Ascending aorta (tissue), 2 donors: Measurements from ENCODE around the gene SNRPD3. TPM values are rescaled to one million over a fixed set of nuclear protein-coding genes. Genes with fewer than 3 reads are reported as not detected.

Experiments
- DNase-seq, 2 donors: peaks; one replicate each; pipeline ENCODE4 v3.0.0-alpha.2; 2019; ENCODE audit warnings: low spot score in 2 of 2
- H3K27ac ChIP-seq, 2 donors: fragments of 200-600 bp; sonication (generic); one replicate each; pipeline ENCODE4 v1.5.1; 2016 to 2017; ENCODE audit warnings: mild to moderate bottlenecking in 1 of 2
- H3K27me3 ChIP-seq: fragments of 200-600 bp; sonication (generic); one replicate; pipeline ENCODE4 v1.5.1; 2017
- H3K36me3 ChIP-seq, 2 donors: fragments of 200-600 bp; sonication (generic); one replicate each; pipeline ENCODE4 v1.5.1; 2016
- H3K4me1 ChIP-seq, 2 donors: fragments of 200-600 bp; sonication (generic); one replicate each; pipeline ENCODE4 v1.5.1; 2016 to 2017; ENCODE audit warnings: mild to moderate bottlenecking in 1 of 2
- H3K4me3 ChIP-seq, 2 donors: fragments of 200-600 bp; sonication (generic); one replicate each; pipeline ENCODE4 v1.5.1; 2016 to 2017; ENCODE audit warnings: mild to moderate bottlenecking in 1 of 2
- H3K9me3 ChIP-seq, 2 donors: fragments of 200-600 bp; sonication (generic); one replicate each; pipeline ENCODE4 v1.5.1; 2016
- intact Hi-C: fragments of 100-400 bp; cut with DNase I; formaldehyde crosslinking; loops from one replicate; pipeline ENCODE4 v1.15.1; 2023
- total RNA-seq: library from RNA; depleted of rRNA; stranded (reverse); fragments of >200 nt; gene quantifications from one replicate; pipeline ENCODE4 v1.1.0, GENCODE V29; 2016
- TF ChIP-seq, protein P1 (sequence below), 3 experiments: fragments of 200-600 bp in 2 of 3; fragments of 450-650 bp in 1 of 3; sonication (generic) in 2 of 3; IDR thresholded peaks; one replicate each; pipeline ENCODE4 v1.5.1; 2016 to 2019; ENCODE audit warnings: antibody characterized with exemption in 3 of 3, mild to moderate bottlenecking in 1 of 3, moderate library complexity in 1 of 3

SNRPD3 gene
- total RNA-seq, 1 donor from 2014 or later, result 113 TPM

DNA sequence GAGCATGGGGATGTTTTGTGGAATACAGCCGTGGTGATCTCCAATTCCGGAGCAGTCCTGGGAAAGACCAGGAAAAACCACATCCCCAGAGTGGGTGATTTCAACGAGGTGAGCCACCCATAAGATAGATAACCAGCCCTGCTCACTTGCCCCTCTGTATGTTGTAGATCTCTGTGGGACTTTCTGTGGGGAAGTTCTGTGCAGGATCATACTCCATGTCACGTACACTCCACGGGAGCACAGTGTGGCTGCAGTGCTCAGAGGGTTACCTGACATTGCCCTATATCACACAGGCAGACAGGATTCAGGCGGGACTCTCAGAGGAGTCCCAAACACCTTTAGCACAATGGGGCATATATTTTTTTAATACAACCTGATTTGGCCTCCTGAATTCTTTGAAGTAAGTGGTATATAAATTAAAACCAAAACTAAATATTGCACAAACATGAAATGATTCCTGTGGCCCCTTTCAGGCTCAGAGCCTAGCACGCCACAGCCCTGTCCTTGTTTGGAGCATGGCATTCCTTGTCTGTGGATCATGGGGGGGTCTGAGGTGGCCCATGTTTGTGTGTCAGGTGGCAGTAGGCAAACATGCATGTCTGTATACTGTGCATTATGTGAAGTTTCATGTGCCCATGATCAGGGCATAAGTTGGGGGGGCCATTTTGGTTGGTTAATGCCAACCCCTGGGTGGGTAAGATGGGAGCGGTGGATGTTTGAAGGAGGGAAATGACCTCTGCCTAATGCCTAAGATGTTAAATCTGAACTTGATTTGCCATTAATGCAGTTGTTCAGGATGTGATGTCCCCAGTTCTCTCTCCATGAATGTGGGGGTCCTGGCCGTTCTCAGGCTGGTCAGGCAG lies 42.2 kb upstream of the SNRPD3 start:
- no peak for DNase-seq
- Histone ChIP-seq H3K9me3 (no peaks in the 10 kb centered on the region), H3K27ac (no peak overlapping the region), H3K4me3 (no peak overlapping the region), H3K4me1 (peaks cover 0 to 14% of the 10 kb centered on the region in 2 donors), H3K27me3 (no peaks in the 10 kb centered on the region), H3K36me3 (no peaks in the 10 kb centered on the region)
- intact Hi-C loops, result loop anchor here (2.0 kb wide), 1 partner anchor 49 kb away; no protein-coding TSS in a partner anchor
- TF ChIP-seq, protein P1, sequence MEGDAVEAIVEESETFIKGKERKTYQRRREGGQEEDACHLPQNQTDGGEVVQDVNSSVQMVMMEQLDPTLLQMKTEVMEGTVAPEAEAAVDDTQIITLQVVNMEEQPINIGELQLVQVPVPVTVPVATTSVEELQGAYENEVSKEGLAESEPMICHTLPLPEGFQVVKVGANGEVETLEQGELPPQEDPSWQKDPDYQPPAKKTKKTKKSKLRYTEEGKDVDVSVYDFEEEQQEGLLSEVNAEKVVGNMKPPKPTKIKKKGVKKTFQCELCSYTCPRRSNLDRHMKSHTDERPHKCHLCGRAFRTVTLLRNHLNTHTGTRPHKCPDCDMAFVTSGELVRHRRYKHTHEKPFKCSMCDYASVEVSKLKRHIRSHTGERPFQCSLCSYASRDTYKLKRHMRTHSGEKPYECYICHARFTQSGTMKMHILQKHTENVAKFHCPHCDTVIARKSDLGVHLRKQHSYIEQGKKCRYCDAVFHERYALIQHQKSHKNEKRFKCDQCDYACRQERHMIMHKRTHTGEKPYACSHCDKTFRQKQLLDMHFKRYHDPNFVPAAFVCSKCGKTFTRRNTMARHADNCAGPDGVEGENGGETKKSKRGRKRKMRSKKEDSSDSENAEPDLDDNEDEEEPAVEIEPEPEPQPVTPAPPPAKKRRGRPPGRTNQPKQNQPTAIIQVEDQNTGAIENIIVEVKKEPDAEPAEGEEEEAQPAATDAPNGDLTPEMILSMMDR (IDR thresholded peaks at IDR 0.05), result no peak

DNA sequence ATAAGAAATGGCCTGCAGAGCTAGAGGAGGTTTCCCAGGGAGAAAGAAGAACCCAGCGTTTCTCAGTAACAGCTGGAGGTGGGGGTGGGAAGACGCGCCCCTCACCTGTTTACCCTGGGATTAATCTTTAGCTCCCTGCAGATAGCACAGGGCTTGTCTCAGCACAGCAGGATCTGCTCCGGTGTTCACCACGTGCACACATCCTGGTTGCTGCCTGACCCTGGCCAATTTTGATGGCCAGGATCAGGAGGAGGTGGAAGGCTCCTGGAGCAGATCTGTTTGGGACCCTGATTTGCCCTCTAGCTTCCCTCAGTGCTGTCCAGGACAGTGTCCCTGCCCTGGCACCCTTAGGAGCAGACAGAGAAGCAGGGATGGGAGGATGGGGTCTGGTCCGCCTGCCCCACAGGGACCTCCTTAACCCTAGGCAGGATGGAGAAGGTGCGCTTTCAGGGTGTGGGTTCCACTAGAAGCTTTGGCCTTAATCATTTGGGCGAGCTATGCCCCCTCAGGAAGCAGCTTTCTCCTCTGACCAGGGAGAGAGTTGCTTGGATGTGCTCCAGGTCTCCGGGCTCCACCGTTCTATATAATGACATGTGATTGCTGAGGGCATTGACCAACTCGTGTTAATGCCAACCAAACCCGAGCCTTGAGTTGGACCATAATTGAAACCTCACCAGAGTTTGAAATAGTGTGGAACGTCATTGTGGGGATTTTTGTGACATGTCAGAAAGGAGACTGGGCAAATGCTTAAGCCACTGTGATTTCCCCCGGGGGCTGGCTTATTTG lies 41.4 kb upstream of the SNRPD3 start:
- intact Hi-C loops, result loop anchor here (2.0 kb wide), 1 partner anchor 50 kb away; no protein-coding TSS in a partner anchor
- DNase-seq, result no peak
- peaks cover 0 to 14% of the 10 kb centered on the region in 2 donors for H3K4me1 ChIP-seq

DNA sequence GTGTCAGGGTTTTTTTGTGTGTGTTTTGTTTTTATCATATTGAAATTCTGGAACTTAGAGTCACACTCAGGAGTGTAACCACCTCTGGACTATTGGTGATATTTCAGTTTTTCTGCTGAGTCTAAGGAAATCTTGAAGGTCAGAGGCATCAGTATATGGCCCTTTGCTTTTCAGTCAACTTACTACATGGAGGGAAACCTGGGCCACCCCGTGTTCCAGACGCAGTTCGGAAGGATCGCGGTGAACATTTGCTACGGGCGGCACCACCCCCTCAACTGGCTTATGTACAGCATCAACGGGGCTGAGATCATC lies 40.8 kb upstream of the SNRPD3 start:
- TF ChIP-seq, protein P1 (IDR thresholded peaks at IDR 0.05), result no peak

More for the DNA sequence above, 41.4 kb upstream of the SNRPD3 start:
- Histone ChIP-seq H3K36me3 (no peaks in the 10 kb centered on the region), H3K27me3 (no peaks in the 10 kb centered on the region), H3K4me3 (no peak overlapping the region), H3K9me3 (no peaks in the 10 kb centered on the region), H3K27ac (no peak overlapping the region)
- TF ChIP-seq, protein P1 (IDR thresholded peaks at IDR 0.05), result no peak

DNA sequence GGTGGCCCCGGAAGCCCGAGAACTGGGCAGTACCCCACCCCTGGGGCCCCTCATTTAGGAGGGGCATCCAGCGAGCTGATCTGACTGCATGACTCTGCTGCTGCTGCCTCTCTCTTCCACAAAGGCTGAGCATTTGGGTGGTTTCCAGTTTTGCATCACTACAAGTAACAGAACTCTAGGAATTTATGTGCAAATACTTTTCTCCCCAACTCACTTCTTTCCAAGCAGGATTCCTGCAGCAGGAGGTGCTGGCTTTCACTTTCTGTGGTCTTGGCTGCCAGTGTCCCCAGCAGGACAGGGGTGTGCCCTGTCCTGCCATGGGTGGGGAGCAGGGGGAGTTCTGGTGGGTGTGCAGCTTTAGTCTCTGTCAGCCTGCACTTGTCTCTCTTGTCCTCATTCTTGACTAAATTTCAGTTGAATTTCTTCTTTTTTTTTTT lies 39.5 kb upstream of the SNRPD3 start:
- Histone ChIP-seq H3K9me3 (no peaks in the 10 kb centered on the region), H3K4me3 (peak overlapping the region in 1 of 2 donors; percentile 30), H3K36me3 (no peaks in the 10 kb centered on the region), H3K4me1 (peaks cover 0 to 6% of the 10 kb centered on the region in 2 donors), H3K27ac (no peak overlapping the region), H3K27me3 (no peaks in the 10 kb centered on the region)
- no peak for DNase-seq
- TF ChIP-seq, protein P1 (IDR thresholded peaks at IDR 0.05), result no peak
- intact Hi-C loops, result no loop called here

More for the DNA sequence above, 40.8 kb upstream of the SNRPD3 start:
- Histone ChIP-seq H3K9me3 (no peaks in the 10 kb centered on the region), H3K36me3 (no peaks in the 10 kb centered on the region), H3K4me1 (peaks cover 0 to 14% of the 10 kb centered on the region in 2 donors), H3K27ac (no peak overlapping the region), H3K27me3 (no peaks in the 10 kb centered on the region), H3K4me3 (no peak overlapping the region)
- intact Hi-C loops, result loop anchor here (2.0 kb wide), 1 partner anchor 50 kb away; no protein-coding TSS in a partner anchor
- DNase-seq, result no peak

DNA sequence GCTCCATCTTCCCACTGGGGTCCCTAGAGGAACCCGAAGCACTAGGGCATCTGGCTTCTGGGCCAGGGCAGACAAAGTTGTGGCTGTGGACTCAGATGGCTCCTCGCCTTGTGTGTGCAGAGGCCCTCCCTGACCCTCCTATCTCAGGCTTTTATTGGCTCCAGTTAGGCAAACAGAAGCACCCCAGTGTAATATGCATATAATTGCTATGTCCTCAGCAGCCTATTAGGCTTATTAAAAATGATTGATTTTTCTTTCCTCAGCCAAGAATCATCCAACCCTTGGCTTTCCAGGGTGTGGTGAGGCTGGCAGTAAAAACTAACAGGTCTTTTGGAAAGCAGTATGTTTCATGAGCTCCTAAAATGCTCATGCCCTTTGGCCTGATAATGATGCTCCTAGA lies 38.4 kb upstream of the SNRPD3 start:
- no peak overlapping the region for H3K27ac ChIP-seq
- no peaks in the 10 kb centered on the region for H3K9me3 ChIP-seq
- no peak for DNase-seq
- H3K4me1 ChIP-seq, result peaks cover 0 to 6% of the 10 kb centered on the region in 2 donors
- H3K27me3 ChIP-seq, result no peaks in the 10 kb centered on the region
- no peaks in the 10 kb centered on the region for H3K36me3 ChIP-seq
- TF ChIP-seq, protein P1 (IDR thresholded peaks at IDR 0.05), result no peak
- H3K4me3 ChIP-seq, result no peak overlapping the region
- intact Hi-C loops, result no loop called here
